Measurements from ENCODE around the gene ATXN2L. TPM values are rescaled to one million over a fixed set of nuclear protein-coding genes. Genes with fewer than 3 reads are reported as not detected.

ATXN2L gene
- total and polyA plus RNA-seq, 2 of the 13 experiments (the other 11 are each of a cell fraction or from before 2014, with no cell fraction given): 40.8 to 55.1 TPM

GRCh38 chr16:28829747-28830146 is 6.9 kb downstream of the ATXN2L start:
- 97% methylated on average over 13 of the region's 13 CpGs for WGBS (ENCODE audit: low lambda C conversion rate)
- Histone ChIP-seq H3K36me3 (replicated peaks in 1 of 2; ENCODE audit: control insufficient read depth in 1 of 2, insufficient read depth in 2 of 2, low read length in 2 of 2) (peaks cover 63 to 96% of the 10 kb centered on the region in 2 experiments), H2AFZ (ENCODE audit: low read length) (no peak overlapping the region), H3K27ac (ENCODE audit: extremely low read length, insufficient read depth, low read length) (no peak overlapping the region), H3K4me2 (ENCODE audit: low read depth, low read length) (no peak overlapping the region), H3K9ac (ENCODE audit: insufficient read depth, low read depth, low read length) (no peak overlapping the region), H3K4me1 (ENCODE audit: insufficient read depth, low read length) (peaks cover 52% of the 10 kb centered on the region), H3K27me3 (ENCODE audit: control insufficient read depth in 1 of 2, insufficient read depth in 2 of 2, low read length in 2 of 2) (no peaks in the 10 kb centered on the region; a peak in 1 of 5 replicates), H3K4me3 (replicated peaks in 1 of 3; ENCODE audit: insufficient read depth in 1 of 3, low read depth in 2 of 3, low read length in 3 of 3) (no peak overlapping the region), H3K9me3 (ENCODE audit: low read length) (no peaks in the 10 kb centered on the region), H4K20me1 (ENCODE audit: insufficient read depth, low read length) (peaks cover 38% of the 10 kb centered on the region), H3K79me2 (ENCODE audit: insufficient read depth, low read length) (peaks cover 44% of the 10 kb centered on the region)
- DNase-seq (ENCODE audit: low spot score) (no peak), FAIRE-seq (no peak), ATAC-seq (no peak)
- CTCF ChIA-PET (ENCODE audit: low intra/inter-chr PET ratio, low total read pairs): no interaction called here
- TF ChIP-seq ZNF547 (CRISPR knock-in tag; IDR thresholded peaks at IDR 0.05): 0 out of 2 replicates have a peak, but pooled peaks have one; percentile 18
- no peak for TF ChIP-seq GZF1 (CRISPR knock-in tag; IDR thresholded peaks at IDR 0.05)
- TF ChIP-seq ARNT2 (CRISPR knock-in tag; IDR thresholded peaks at IDR 0.05; ENCODE audit: low read depth): 0 out of 2 replicates have a peak, but pooled peaks have one; percentile 23
- peak; percentile 24; the same call in 1 of the 2 replicates for TF ChIP-seq ZNF687 (CRISPR knock-in tag; IDR thresholded peaks at IDR 0.05)
- TF ChIP-seq RBM22 (optimal IDR thresholded peaks at IDR 0.05; ENCODE audit: low read length): peak; percentile 75
- no peak for TF ChIP-seq FOXP1 (IDR thresholded peaks at IDR 0.05)
- no peak for TF ChIP-seq FOXP1 (CRISPR knock-in tag; IDR thresholded peaks at IDR 0.05)
- TF ChIP-seq GATAD2A (CRISPR knock-in tag; IDR thresholded peaks at IDR 0.05): no peak
- TF ChIP-seq POLR2G (IDR thresholded peaks at IDR 0.05; ENCODE audit: low read depth, low read length): peak; percentile 15
- POLR2A ChIA-PET: interaction anchor here (0.7 to 6.7 kb wide), 2 partner anchors 9 to 14 kb away, joined by 5 to 56 read pairs; partner anchors contain the start of gene TUFM
- intact Hi-C loops (cut with micrococcal nuclease; ENCODE audit: unreplicated experiment): no loop called here
- in situ Hi-C loops (cut with HindIII; ENCODE audit: extremely low pct_ligation_motif_present, low pct_unique_long_range_greater_than_20kb): no loop called here
- BruUV-seq (replicated peaks): no TSS peak
